ENCODE results near the gene OR52B6. TPM values are rescaled to one million over a fixed set of nuclear protein-coding genes. Genes with fewer than 3 reads are reported as not detected.
"Not testable (repeated sequence)": the region's sequence is repeated elsewhere in the genome, so short reads cannot be mapped to it uniquely, and the experiment has no call there.

OR52B6 gene
- total RNA-seq: not detected
- long read RNA-seq, donor 1: 0 reads
- long read RNA-seq, donor 2: 0 reads

DNA sequence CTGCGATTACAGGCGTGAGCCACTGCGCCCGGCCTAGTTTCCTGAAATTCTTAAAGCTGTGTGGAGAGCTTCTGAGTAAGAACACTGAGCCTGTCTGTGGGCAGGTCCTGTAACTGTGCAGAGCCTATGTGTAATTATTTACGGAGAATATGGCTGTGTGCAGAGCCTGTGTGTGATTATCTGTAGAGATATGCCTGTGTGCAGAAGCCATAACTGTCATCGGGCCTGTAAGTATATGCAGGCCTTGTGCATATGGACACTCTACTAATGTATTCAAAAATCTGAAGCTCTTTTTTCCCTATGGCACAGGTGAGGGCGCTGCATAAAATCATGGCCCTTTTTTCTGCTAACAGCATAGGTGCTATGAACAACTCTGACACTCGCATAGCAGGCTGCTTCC, at the start of gene OR52B6:
TSS of gene OR52B6 (plus strand) at position 301 of the 400 bp plus-strand sequence. CDS start at position 301, 0 bp downstream.
- intact Hi-C loops (cut with DNase I): no loop called here
- no peak for DNase-seq (ENCODE audit: low spot score)

DNA sequence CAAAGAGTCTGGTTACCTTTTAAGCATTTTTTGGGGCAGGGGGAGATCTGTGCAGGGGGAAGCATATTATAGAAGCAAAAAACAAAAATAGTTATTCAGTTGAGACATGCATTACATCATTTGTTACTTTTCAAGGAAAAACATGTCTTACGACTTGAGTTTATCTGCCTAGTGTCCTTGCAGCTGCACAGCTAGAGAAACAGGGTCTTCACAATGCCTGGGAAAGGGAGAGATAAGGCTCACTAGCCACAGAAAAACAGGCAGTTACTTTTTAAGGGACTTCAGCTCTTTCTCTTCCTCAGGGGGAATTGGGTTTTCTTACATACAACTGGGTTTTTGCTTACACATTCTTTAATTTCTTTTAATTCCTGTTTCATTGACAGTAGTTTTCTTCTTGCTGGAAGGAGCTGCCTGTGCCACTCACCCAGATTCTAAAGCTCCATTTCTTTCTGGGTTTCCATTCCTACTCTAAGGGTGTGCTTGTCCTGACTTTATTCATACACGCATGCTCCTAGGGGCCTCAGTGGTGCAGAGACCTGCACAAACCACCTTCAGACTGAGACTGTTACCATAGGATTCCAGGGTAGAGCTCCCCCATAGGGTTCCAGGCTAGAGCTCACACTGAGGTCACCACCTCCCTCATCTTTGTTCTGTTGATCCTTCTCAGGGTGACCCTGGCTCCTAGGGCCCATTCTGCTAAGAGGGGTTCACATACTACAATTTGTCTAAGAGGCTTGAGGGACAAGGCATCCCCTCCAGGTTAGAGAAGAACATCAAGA, 49.4 kb upstream of the OR52B6 start:
- no peak for DNase-seq (ENCODE audit: low spot score)
- intact Hi-C loops (cut with DNase I): no loop called here

GRCh38 chr11:5534046-5534445, 46.6 kb upstream of the OR52B6 start:
- no peak for DNase-seq (ENCODE audit: low spot score)
- intact Hi-C loops (cut with DNase I): no loop called here

DNA sequence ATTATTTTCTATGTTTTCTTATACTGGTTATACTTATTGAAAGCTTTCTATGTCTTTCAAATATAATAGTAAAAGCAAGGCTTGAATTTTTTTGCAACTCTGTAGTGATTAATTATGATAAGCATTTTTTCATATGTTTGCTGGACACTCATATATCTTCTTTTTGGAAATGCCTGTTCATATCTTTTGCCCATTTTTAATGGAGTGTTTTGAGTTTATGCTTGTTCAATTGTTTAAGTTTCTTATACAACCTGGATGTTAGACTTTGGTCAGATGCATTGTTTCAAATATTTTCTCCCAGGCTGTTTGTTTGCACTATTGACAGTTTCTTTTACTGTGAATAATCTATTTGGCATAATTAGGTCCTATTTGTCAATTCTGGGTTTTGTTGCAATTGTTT, 44.2 kb upstream of the OR52B6 start:
- intact Hi-C loops (cut with DNase I): no loop called here
- DNase-seq (ENCODE audit: low spot score): no peak

- intact Hi-C loops (cut with DNase I): no loop called here
- DNase-seq (ENCODE audit: low spot score): no peak
Measured at GRCh38 chr11:5541427-5541826, 39.2 kb upstream of the OR52B6 start.

GRCh38 chr11:5546457-5546856, 34.2 kb upstream of the OR52B6 start:
- no peak for DNase-seq (ENCODE audit: low spot score)
- intact Hi-C loops (cut with DNase I): no loop called here

DNA sequence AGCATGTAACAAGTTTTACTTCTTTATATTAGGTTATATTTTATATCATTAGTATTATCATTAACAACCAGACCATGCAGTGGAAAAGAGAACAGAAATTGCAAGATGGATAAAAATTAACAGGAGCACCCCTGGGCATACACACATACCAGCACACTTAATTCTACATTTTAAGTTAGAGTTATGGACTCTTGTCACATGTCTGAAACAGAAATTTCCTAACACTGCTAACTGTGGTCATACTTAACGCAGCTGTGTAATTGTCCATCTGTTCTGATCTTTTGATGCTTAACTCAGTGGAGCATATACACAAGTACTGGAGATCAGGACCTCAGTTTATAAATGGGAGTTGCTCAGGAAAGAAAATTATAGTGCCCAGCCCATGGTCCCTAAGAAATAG, 32.7 kb upstream of the OR52B6 start:
- intact Hi-C loops (cut with DNase I): no loop called here

DNA sequence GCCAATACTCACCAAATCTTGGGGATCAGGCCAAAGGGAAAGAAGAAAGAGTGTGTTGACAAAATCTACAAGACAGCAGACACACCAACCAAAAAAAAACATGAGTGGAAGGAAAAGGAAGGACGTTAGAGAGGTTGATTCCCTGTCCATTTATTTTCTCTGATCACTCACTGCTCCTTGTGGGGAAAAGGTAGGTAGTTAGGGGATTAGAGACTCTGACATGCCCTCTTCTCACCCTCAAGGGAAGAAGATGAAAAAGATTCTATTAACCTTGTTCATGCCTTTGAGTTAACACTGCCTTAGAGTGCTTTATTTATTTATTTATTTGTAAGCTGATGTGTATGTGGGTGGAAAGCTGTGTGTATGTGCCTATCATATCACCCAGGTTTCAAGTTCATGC, 32.2 kb upstream of the OR52B6 start, which contains the start of gene OR52H1:
TSS of gene OR52H1 (minus strand) at position 101 of the 400 bp plus-strand sequence. CDS start 3,035 bp downstream, outside the sequence.
- DNase-seq (ENCODE audit: low spot score): no peak
- intact Hi-C loops (cut with DNase I): no loop called here

More for the DNA sequence above, 32.7 kb upstream of the OR52B6 start:
- DNase-seq (ENCODE audit: low spot score): no peak

DNA sequence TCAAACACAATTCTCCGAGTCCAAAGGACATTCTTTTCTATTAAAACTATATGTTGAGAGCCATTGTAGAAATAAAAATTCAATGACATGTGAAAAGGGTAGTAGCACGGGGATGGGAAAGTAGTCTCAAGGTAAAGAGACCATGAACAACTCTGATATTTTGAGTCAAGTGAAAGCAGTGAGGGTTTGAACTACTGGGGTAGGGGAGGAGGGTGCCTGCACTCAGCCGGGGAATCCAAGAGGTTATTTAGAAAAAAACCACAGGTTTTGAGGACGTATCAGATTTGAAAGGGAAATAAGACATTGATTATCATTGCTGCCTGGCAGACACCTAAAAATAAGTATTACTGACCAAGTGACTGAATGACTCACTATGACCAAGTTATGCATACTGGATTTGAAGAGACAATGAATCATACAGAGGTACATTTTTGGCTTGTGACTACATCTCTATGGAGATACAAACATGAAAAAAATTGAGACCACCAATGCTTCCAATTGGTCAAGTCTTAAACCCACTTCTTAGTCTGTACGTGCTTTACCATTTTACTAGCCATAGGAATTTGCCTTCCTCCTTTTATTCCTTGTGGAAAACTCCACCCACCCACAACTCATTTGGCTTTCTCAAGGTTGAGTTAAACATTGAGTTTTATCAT, 30.1 kb upstream of the OR52B6 start:
- intact Hi-C loops (cut with DNase I): no loop called here
- no peak for DNase-seq (ENCODE audit: low spot score)

DNA sequence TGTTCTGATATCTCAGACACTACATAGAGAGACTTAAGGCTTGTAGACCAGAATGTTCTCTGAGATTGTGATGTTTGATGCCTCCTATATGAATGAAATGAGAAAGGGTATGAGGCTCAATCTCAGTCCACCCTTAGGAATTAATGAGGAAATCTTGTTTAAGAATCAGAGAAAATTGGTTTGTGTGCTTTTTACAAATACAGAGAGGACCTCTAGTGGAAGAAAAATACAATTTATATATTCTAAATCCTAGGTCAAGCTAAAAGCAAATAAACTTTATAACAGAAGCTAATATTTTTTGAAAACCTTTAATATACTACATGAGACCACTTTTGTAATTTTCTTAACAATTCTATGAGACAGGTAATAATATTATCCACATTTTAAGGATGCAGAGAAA, 27.3 kb upstream of the OR52B6 start:
- intact Hi-C loops (cut with DNase I): no loop called here
- DNase-seq (ENCODE audit: low spot score): no peak

- DNase-seq (ENCODE audit: low spot score): no peak
- intact Hi-C loops (cut with DNase I): no loop called here
Measured at GRCh38 chr11:5556596-5557188, 24.0 kb upstream of the OR52B6 start.

DNA sequence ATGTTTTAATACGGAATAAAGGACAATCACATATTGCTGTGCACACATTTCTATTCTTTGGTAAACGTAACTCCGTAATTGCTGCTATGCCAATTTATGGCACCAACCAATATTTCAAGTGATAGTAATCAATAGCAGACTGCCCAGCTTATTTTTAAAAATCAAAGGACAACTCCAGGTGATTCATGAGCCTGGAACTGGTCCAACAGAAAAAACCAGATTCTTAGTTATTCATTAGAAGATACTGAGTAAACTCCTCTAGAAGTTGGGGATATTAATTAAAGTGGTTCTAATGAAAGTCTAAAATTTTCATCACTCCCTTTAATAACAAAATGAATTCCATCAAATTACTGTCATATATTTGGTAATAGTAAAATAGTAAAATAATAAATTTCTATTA, 22.9 kb upstream of the OR52B6 start:
- intact Hi-C loops (cut with DNase I): no loop called here

DNA sequence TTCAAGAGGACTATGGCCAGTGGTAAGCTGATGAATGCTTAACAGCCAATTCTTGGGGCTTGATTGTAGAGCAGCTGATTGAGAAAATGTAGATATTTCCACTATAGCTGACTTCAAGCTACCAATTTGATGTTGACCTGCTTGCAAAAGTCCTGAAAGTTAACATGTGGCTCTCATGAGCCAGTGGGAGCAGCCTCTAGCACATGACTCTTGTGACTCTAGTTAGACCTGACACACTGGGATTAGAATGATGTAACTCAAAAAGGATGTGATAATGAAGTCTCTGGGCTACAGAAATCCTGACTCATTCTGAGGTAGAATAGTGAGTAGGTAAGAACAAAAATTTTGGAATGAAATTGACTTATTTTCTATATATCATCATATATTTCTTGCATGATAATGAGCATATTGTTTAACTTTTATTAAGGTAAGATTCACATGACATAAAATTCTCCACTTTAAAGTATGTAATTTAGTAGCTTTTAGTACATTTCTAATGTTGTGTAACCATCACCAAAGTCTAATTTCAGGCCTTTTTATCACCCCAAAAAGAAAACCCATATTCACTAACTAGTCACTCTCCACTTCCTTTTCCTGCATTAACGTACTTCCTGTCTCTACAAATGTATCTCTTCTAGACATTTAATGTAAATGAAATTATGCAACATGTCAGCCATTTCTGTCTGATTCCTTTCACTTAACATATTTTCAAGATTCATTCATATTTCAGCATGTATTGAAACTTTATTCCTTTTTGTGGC, 16.2 kb upstream of the OR52B6 start:
- intact Hi-C loops (cut with DNase I): no loop called here
- DNase-seq (ENCODE audit: low spot score): no peak

More for the DNA sequence above, 22.9 kb upstream of the OR52B6 start:
- DNase-seq (ENCODE audit: low spot score): no peak

DNA sequence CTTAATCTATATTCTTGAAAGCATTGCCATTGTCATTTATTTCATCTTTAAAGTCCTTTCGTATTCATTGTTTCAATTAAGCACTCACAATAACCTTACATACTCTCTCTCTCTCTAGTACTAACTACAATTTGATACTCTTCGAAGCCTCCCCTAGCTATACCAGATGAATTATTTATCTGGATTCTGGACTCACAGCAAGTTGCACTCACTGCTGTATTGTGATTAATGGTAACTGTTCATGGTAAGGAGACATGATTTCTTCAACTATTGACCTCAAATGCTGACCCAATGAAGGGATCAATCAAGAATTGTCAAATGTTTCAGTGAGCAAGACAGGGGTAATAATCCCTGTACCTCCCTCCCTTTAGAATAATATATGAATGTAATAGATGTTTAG, 6.0 kb upstream of the OR52B6 start:
- intact Hi-C loops (cut with DNase I): no loop called here
- no peak for DNase-seq (ENCODE audit: low spot score)

DNA sequence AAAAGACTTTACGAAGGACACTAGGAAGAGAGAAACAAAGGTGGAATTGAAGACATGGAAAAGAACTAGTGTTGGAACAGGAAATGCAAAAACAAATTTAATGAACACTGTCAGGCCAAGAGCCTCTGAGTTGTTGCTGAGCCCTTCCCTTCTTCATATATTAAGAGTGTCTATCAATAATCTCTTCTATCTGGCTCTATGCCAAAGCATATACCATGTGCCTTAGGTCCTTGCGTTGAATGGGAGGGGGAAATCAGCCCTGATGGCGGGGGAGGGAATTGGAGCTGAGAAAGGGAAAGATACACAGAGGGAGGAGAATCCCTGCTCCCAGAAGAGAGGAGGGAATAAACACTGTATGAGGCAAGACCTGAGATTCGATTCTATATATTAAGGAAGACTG, 5.5 kb upstream of the OR52B6 start:
- intact Hi-C loops (cut with DNase I): no loop called here

GRCh38 chr11:5577101-5577500, 3.6 kb upstream of the OR52B6 start:
- no peak for DNase-seq (ENCODE audit: low spot score)
- intact Hi-C loops (cut with DNase I): no loop called here

More for the DNA sequence above, 5.5 kb upstream of the OR52B6 start:
- DNase-seq (ENCODE audit: low spot score): no peak

- DNase-seq (ENCODE audit: low spot score): no peak
- intact Hi-C loops (cut with DNase I): no loop called here
Measured at GRCh38 chr11:5581014-5581413, 337 bp downstream of the OR52B6 start.

DNA sequence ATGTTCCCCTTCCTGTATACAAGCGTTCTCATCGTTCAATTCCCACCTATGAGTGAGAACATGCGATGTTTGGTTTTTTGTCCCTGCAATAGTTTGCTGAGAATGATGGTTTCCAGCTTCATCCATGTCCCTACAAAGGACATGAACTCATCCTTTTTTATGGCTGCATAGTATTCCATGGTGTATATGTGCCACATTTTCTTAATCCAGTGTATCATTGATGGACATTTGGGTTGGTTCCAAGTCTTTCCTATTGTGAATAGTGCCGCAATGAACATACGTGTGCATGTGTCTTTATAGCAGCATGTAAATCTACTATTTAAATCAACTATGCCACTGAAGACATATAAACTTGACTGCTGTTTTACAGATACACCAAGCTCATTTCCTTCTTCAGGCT, 3.8 kb downstream of the OR52B6 start:
- DNase-seq (ENCODE audit: low spot score); intact Hi-C loops (cut with DNase I): not testable (repeated sequence)

DNA sequence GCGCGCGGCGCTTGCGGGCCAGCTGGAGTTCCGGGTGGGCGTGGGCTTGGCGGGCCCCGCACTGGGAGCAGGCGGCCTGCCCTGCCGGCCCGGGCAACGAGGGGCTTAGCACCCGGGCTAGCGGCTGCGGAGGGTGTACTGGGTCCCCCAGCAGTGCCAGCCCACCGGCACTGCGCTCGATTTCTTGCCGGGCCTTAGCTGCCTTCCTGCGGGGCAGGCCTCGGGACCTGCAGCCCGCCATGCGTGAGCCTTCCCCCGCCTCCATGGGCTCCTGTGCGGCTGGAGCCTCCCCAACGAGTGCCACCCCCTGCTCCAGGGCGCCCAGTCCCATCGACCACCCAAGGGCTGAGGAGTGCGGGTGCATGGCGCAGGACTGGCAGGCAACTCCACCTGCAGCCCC, 9.2 kb downstream of the OR52B6 start:
- intact Hi-C loops (cut with DNase I); DNase-seq (ENCODE audit: low spot score): not testable (repeated sequence)

- DNase-seq (ENCODE audit: low spot score): no peak
- intact Hi-C loops (cut with DNase I): no loop called here
Measured at GRCh38 chr11:5591613-5592012, 10.9 kb downstream of the OR52B6 start.
